ENCODE data around the gene TRIM47. TPM values are rescaled to one million over a fixed set of nuclear protein-coding genes. Genes with fewer than 3 reads are reported as not detected.

The TRIM47 gene
- total and polyA plus RNA-seq, 2 of the 13 experiments (the other 11 are each of a cell fraction or from before 2014, with no cell fraction given), result 33.5 to 82.0 TPM

GRCh38 chr17:75914643-75915267 lies 36.4 kb upstream of the TRIM47 start (continued):
- TF ChIP-seq MAFF (IDR thresholded peaks at IDR 0.05; ENCODE audit: low read depth, low read length), result no peak
- no peak for TF ChIP-seq ZFP1 (CRISPR knock-in tag; IDR thresholded peaks at IDR 0.05)
- TF ChIP-seq ZFP37 (CRISPR knock-in tag; IDR thresholded peaks at IDR 0.05; ENCODE audit: borderline replicate concordance), result no peak
- peak; percentile 32; the same call in 1 of the 2 replicates for TF ChIP-seq ZFX (CRISPR knock-in tag; IDR thresholded peaks at IDR 0.05; ENCODE audit: low read depth)
- TF ChIP-seq BHLHE40 (IDR thresholded peaks at IDR 0.05; ENCODE audit: low read length), result 0 out of 2 replicates have a peak, but pooled peaks have one; percentile 4
- no peak for TF ChIP-seq ZNF432 (CRISPR knock-in tag; IDR thresholded peaks at IDR 0.05; ENCODE audit: borderline replicate concordance)
- TF ChIP-seq RARA (CRISPR knock-in tag; IDR thresholded peaks at IDR 0.05), result no peak
- no peak for TF ChIP-seq RFXANK (CRISPR knock-in tag; IDR thresholded peaks at IDR 0.05)
- no peak for TF ChIP-seq ZNF720 (CRISPR knock-in tag; IDR thresholded peaks at IDR 0.05)
- no peak for TF ChIP-seq GRHL1 (CRISPR knock-in tag; conservative IDR thresholded peaks at IDR 0.05)
- TF ChIP-seq CHD2 (IDR thresholded peaks at IDR 0.05; ENCODE audit: low read depth, low read length), result no peak
- TF ChIP-seq YEATS4 (CRISPR knock-in tag; IDR thresholded peaks at IDR 0.05; ENCODE audit: borderline replicate concordance), result no peak
- TF ChIP-seq, protein P1, sequence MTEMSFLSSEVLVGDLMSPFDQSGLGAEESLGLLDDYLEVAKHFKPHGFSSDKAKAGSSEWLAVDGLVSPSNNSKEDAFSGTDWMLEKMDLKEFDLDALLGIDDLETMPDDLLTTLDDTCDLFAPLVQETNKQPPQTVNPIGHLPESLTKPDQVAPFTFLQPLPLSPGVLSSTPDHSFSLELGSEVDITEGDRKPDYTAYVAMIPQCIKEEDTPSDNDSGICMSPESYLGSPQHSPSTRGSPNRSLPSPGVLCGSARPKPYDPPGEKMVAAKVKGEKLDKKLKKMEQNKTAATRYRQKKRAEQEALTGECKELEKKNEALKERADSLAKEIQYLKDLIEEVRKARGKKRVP (CRISPR knock-in tag; IDR thresholded peaks at IDR 0.05), result no peak
- no peak for TF ChIP-seq ZZZ3 (CRISPR knock-in tag; IDR thresholded peaks at IDR 0.05; ENCODE audit: borderline replicate concordance)
- TF ChIP-seq SP5 (CRISPR knock-in tag; IDR thresholded peaks at IDR 0.05; ENCODE audit: borderline replicate concordance, low read depth), result peak; percentile 43; the same call in 1 of the 2 replicates
- no peak for TF ChIP-seq ZSCAN20 (CRISPR knock-in tag; IDR thresholded peaks at IDR 0.05; ENCODE audit: borderline replicate concordance)
- TF ChIP-seq, protein P2, sequence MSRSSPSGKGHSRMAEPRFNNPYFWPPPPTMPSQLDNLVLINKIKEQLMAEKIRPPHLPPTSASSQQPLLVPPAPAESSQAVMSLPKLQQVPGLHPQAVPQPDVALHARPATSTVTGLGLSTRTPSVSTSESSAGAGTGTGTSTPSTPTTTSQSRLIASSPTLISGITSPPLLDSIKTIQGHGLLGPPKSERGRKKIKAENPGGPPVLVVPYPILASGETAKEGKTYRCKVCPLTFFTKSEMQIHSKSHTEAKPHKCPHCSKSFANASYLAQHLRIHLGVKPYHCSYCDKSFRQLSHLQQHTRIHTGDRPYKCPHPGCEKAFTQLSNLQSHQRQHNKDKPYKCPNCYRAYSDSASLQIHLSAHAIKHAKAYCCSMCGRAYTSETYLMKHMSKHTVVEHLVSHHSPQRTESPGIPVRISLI (CRISPR knock-in tag; IDR thresholded peaks at IDR 0.05; ENCODE audit: borderline replicate concordance), result no peak
- no peak for TF ChIP-seq ZBTB20 (CRISPR knock-in tag; IDR thresholded peaks at IDR 0.05; ENCODE audit: borderline replicate concordance, low read depth)
- no peak for TF ChIP-seq ZSCAN25 (CRISPR knock-in tag; IDR thresholded peaks at IDR 0.05)
- no peak for TF ChIP-seq RBFOX2 (IDR thresholded peaks at IDR 0.05; ENCODE audit: low read depth, low read length)
- no peak for TF ChIP-seq HHEX (CRISPR knock-in tag; IDR thresholded peaks at IDR 0.05)
- TF ChIP-seq ZNF354B (CRISPR knock-in tag; IDR thresholded peaks at IDR 0.05), result no peak
- TF ChIP-seq, protein P3, sequence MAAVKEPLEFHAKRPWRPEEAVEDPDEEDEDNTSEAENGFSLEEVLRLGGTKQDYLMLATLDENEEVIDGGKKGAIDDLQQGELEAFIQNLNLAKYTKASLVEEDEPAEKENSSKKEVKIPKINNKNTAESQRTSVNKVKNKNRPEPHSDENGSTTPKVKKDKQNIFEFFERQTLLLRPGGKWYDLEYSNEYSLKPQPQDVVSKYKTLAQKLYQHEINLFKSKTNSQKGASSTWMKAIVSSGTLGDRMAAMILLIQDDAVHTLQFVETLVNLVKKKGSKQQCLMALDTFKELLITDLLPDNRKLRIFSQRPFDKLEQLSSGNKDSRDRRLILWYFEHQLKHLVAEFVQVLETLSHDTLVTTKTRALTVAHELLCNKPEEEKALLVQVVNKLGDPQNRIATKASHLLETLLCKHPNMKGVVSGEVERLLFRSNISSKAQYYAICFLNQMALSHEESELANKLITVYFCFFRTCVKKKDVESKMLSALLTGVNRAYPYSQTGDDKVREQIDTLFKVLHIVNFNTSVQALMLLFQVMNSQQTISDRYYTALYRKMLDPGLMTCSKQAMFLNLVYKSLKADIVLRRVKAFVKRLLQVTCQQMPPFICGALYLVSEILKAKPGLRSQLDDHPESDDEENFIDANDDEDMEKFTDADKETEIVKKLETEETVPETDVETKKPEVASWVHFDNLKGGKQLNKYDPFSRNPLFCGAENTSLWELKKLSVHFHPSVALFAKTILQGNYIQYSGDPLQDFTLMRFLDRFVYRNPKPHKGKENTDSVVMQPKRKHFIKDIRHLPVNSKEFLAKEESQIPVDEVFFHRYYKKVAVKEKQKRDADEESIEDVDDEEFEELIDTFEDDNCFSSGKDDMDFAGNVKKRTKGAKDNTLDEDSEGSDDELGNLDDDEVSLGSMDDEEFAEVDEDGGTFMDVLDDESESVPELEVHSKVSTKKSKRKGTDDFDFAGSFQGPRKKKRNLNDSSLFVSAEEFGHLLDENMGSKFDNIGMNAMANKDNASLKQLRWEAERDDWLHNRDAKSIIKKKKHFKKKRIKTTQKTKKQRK (IDR thresholded peaks at IDR 0.05; ENCODE audit: low read length), result no peak

Data from HepG2 (cell line).